GM13976 (cell line): ENCODE data around the gene NTM.

ENCODE experiments used
- DNase-seq: peaks from one replicate; pipeline ENCODE4 v3.0.0; 2012; ENCODE audit warnings: low spot score
- CTCF ChIP-seq: IDR thresholded peaks from 2 replicates; pipeline ENCODE4 v1.5.1; 2012; ENCODE audit warnings: borderline replicate concordance, mild to moderate bottlenecking; ENCODE audit not compliant: insufficient read depth; ENCODE audit errors: extremely low read depth, missing control alignments, control extremely low read depth
- in situ Hi-C: fragments of 300-500 bp; cut with MboI; formaldehyde crosslinking; loops from one replicate; pipeline ENCODE4 v1.12.0; 2022; ENCODE audit warnings: low sequenced_read_pairs, mixed read lengths, inconsistent platforms; ENCODE audit not compliant: unreplicated experiment

The NTM gene

GRCh38 chr11:131661132-131661531 is 290.7 kb downstream of the NTM start:
- in situ Hi-C loops, result loop anchor here (25.0 kb wide), 1 partner anchor 599 kb away; no protein-coding TSS in a partner anchor
- DNase-seq, result no peak
- TF ChIP-seq CTCF, result no peak

- no peak for DNase-seq
- no peak for TF ChIP-seq CTCF
- in situ Hi-C loops, result loop anchor here (25.0 kb wide), 1 partner anchor 600 kb away; no protein-coding TSS in a partner anchor
Measured at GRCh38 chr11:131662317-131662972, 292.0 kb downstream of the NTM start.

GRCh38 chr11:131662993-131663392 is 292.6 kb downstream of the NTM start:
- no peak for TF ChIP-seq CTCF
- in situ Hi-C loops, result loop anchor here (25.0 kb wide), 1 partner anchor 601 kb away; no protein-coding TSS in a partner anchor
- DNase-seq, result no peak

GRCh38 chr11:131663405-131664200 is 293.2 kb downstream of the NTM start:
- DNase-seq, result no peak
- in situ Hi-C loops, result loop anchor here (25.0 kb wide), 1 partner anchor 601 kb away; no protein-coding TSS in a partner anchor
- TF ChIP-seq CTCF, result no peak

- no peak for TF ChIP-seq CTCF
- in situ Hi-C loops, result loop anchor here (25.0 kb wide), 1 partner anchor 602 kb away; no protein-coding TSS in a partner anchor
Measured at GRCh38 chr11:131664293-131664692, 293.9 kb downstream of the NTM start.

GRCh38 chr11:131664816-131665215 is 294.4 kb downstream of the NTM start:
- no peak for DNase-seq
- in situ Hi-C loops, result loop anchor here (25.0 kb wide), 1 partner anchor 603 kb away; no protein-coding TSS in a partner anchor
- TF ChIP-seq CTCF, result no peak

More at GRCh38 chr11:131664293-131664692, 293.9 kb downstream of the NTM start:
- no peak for DNase-seq
